GM06990 (cell line): ENCODE data around the gene DUSP10.

Experiments
- DNase-seq: peaks from one replicate; pipeline ENCODE4 v3.0.0-alpha.2; 2011; ENCODE audit not compliant: insufficient read length; ENCODE audit errors: extremely low read depth
- H3K27me3 ChIP-seq: replicated peaks from 2 replicates; pipeline ENCODE4 v1.6.0; 2011; ENCODE audit warnings: low read length; ENCODE audit not compliant: control insufficient read depth, insufficient read depth
- H3K36me3 ChIP-seq: 2 replicates; pipeline ENCODE4 v1.5.1; 2011; ENCODE audit warnings: low read length; ENCODE audit not compliant: control insufficient read depth, insufficient read depth
- H3K4me3 ChIP-seq: replicated peaks from 2 replicates; pipeline ENCODE4 v1.5.1; 2011; ENCODE audit warnings: low read depth, mild to moderate bottlenecking, control low read depth, low read length
- CTCF ChIP-seq: IDR thresholded peaks from 2 replicates; pipeline ENCODE4 v1.5.1; 2011; ENCODE audit warnings: low read length, control low read depth, mild to moderate bottlenecking, inconsistent platforms; ENCODE audit not compliant: insufficient read depth, poor library complexity, severe bottlenecking

The DUSP10 gene

GRCh38 chr1:221688488-221688843 is 53.4 kb downstream of the DUSP10 start:
- no peaks in the 10 kb centered on the region for H3K27me3 ChIP-seq
- no peaks in the 10 kb centered on the region for H3K36me3 ChIP-seq

DNA sequence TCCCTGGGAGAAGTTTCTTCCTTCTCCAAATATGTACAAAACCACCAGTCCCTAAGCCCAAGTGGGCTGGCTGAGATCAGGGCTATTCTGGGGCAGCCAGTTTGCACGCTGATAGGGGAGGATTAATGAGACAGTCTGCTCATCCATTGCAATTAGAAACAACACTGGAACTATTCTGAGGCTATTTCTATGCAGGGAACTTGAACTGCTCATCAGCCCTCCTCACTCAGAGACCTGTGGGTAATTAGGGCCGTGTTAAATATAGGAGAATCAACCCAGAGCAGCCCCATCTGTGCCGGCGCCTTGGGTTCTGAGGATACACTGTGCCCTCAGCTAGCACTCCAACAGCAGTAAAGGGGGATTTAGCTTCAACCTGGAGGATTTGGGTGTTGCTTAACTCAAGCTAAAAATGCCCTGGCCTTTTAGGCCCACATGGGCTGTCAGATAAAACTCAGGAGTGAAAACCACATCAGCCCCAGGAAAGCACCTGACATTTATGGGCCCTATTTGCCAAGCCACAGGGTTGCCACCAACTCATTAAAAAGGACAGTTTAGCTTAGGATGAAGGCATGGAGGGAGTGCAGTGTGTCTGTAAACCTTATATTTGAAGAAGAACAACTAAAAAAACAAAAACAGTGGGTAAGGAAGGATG is 53.9 kb downstream of the DUSP10 start:
- no peak for TF ChIP-seq CTCF
- no peaks in the 10 kb centered on the region for H3K27me3 ChIP-seq
- H3K36me3 ChIP-seq: no peaks in the 10 kb centered on the region
- H3K4me3 ChIP-seq: no peak overlapping the region
- DNase-seq: no peak

More at GRCh38 chr1:221688488-221688843, 53.4 kb downstream of the DUSP10 start:
- no peak for TF ChIP-seq CTCF
- no peak overlapping the region for H3K4me3 ChIP-seq
- DNase-seq: no peak

DNA sequence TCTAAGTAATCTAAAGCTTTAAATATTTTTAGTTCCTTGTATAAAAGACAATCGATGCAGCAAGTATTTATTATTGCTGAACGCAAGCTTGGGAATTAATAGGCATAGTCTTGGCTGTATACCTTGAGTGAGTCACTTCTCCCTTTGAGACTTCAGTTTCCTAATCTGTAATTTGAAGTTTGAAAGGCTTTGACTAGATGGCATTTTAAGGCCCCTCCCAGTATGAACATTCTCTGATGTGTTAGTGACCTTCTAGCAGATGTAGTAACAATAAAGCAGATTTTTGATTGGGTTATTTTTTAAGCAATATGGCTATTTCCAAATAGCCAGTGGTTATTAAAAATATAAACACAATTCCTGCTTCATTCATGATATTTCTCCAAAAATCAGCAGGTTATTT is 58.2 kb downstream of the DUSP10 start:
- Histone ChIP-seq H3K36me3 (no peaks in the 10 kb centered on the region), H3K27me3 (no peaks in the 10 kb centered on the region), H3K4me3 (no peak overlapping the region)
- no peak for DNase-seq
- TF ChIP-seq CTCF: no peak

GRCh38 chr1:221680085-221680484 is 61.8 kb downstream of the DUSP10 start:
- no peaks in the 10 kb centered on the region for H3K27me3 ChIP-seq
- no peak overlapping the region for H3K4me3 ChIP-seq
- no peaks in the 10 kb centered on the region for H3K36me3 ChIP-seq
- no peak for DNase-seq
- no peak for TF ChIP-seq CTCF

DNA sequence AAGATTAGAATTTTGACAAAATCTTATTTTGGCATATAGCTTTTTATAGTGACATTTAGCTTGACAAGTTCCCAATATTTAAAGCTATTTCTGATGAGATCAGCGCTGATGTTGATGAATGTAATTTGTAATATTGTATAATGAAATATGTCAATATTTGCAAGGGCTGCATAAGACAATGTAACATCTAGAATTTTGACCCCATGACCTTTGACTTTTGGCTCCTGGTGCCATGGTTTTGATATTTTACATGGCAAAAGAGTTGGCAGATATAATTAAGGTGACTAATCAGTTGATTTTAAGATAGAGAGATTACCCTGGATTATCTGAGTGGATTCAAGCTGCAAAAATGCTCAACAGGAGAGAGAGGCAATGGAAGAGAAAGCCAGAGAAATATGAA is 63.9 kb downstream of the DUSP10 start:
- Histone ChIP-seq H3K36me3 (no peaks in the 10 kb centered on the region), H3K27me3 (no peaks in the 10 kb centered on the region), H3K4me3 (no peak overlapping the region)
- no peak for DNase-seq
- no peak for TF ChIP-seq CTCF
